ENCODE measurements around the gene EBF3.
A peak's percentile ranks its signal among the peaks of the same experiment; 100 is the strongest.

EBF3 gene

GRCh38 chr10:129972145-129972965, 8.3 kb upstream of the EBF3 start:
- DNase-seq: peak in 3 of 42 donors; percentile 20 to 28 (median 21)
- intact Hi-C loops (cut with DNase I): no loop called here

DNA sequence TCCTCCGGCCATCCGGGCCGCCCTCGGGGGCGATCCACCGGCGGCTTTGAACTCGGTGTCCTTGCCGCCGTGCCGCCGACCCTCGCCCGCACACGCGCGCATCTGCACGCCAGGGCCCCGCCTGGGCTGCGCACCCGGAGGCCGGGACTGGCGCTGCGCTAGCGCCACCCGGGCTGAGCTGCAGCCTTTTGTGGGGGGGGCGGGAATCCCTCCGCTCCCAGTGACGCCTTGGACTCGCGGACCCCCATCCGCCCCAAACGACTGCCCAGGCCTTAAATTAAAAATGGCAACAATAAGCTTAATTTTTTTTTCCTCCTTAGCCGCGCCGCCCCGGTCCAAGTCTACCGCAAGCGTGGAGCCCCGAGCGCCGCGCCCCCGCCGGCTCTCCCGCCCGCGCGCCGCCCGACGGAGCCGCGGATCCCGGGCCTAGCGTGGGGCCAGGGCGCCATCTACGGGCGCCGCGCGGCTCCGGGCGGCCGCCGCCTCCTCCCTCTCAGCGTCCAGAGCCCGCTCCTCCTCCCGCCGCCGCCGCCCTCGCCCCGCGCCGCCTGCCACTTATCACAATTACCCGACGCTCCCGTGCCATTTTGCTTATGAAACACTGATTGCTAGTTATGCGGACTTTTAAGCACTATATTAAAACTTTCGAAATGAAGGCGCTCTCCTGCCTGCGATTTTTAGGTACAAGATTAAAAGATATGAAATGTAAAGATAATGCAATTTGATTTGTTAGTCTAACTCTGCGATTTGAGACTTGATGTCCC, 7.5 kb upstream of the EBF3 start:
- intact Hi-C loops (cut with DNase I): no loop called here
- DNase-seq: peak in 26 of 42 donors; percentile 5 to 71 (median 34)

DNA sequence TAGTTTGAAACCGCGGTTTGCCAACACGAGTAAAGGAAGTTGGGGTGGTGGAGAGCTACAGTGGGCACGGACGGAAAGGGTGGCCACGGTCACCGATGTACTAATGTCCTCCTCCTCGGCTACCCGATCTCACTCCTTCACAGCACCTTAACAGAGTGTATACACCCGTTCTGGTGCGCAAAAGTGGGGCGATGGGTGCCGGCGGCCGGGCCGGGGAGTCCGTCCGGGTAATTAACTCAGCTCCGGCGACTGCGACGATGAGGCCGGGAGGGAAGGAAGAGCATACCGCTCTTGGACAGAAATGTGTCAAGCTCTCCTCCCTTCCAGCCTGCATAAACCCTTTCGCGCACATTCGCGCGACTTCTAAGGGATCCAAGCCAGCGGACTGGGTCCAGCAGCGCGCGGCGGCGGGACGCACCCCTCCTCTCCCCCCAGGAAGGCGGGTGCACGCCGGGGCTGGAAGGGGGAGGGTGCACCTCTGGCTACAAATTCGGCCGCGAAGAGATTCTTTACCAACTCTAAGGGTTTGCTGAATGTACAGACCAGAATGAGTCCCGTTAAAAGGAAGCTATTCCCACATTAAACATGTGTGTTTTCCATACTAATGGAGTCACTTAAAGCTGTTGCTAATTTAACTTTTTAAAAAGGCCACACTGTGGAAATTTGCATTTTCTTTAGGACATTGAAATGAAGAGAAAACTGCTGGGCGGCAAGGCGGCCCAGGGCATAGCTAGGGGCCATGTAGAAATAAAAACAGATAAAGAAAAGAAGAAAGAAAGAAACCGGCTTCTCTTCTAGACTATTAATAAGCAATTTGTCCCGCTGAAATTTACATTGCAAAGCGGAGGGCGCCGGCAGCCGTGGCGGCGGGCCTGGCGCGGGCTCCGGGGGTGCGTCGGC, 6.6 kb upstream of the EBF3 start:
- peak in 4 of 42 donors; percentile 25 to 37 (median 34) for DNase-seq
- intact Hi-C loops (cut with DNase I): no loop called here

- intact Hi-C loops (cut with DNase I): loop anchor here (10.0 kb wide), 1 partner anchor 935 kb away; no protein-coding TSS in a partner anchor
- DNase-seq: no peak
Observed at GRCh38 chr10:129969911-129970464, 5.9 kb upstream of the EBF3 start.

DNA sequence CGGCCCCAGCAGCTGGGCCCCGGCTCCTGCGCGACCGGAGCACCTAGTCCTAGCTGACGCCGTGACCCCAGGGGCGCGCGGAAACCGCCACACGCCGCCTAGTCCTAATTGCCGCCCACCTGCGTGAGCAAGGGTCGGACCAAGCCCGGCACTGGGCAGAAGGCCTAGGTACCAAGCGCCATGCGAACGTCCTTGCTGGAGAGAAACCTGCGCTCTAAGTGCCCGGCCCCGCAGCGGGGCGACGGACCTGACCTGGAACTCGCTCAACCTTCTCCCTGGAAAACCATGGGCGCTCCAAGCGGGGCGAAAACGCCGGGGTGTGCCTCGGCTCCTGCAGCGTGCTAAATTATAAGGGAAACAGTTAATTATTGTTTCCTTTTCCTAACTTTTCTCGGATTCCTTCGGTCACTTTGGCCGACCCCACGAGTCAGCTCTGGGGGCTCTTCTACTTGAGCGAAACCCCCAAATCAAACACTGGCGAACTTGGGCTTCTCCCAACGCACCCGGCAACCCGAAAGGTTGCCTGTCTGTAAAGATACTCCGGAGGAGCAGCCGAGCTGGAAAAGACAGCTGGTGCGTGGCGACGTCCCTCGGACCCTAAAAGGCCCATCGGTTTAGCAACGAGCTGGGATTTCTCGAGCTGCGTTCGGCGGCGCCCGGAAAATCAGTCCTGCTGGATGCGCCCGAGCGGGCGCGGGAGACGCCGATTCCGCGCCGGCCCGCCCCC, 5.3 kb upstream of the EBF3 start:
- DNase-seq: peak in 3 of 42 donors; percentile 28 to 39 (median 39)
- intact Hi-C loops (cut with DNase I): loop anchor here (10.0 kb wide), 1 partner anchor 935 kb away; no protein-coding TSS in a partner anchor

GRCh38 chr10:129968853-129969183, 4.7 kb upstream of the EBF3 start:
- intact Hi-C loops (cut with DNase I): loop anchor here (10.0 kb wide), 1 partner anchor 934 kb away; no protein-coding TSS in a partner anchor
- DNase-seq: peak in 3 of 42 donors; percentile 27 to 43 (median 41)

DNA sequence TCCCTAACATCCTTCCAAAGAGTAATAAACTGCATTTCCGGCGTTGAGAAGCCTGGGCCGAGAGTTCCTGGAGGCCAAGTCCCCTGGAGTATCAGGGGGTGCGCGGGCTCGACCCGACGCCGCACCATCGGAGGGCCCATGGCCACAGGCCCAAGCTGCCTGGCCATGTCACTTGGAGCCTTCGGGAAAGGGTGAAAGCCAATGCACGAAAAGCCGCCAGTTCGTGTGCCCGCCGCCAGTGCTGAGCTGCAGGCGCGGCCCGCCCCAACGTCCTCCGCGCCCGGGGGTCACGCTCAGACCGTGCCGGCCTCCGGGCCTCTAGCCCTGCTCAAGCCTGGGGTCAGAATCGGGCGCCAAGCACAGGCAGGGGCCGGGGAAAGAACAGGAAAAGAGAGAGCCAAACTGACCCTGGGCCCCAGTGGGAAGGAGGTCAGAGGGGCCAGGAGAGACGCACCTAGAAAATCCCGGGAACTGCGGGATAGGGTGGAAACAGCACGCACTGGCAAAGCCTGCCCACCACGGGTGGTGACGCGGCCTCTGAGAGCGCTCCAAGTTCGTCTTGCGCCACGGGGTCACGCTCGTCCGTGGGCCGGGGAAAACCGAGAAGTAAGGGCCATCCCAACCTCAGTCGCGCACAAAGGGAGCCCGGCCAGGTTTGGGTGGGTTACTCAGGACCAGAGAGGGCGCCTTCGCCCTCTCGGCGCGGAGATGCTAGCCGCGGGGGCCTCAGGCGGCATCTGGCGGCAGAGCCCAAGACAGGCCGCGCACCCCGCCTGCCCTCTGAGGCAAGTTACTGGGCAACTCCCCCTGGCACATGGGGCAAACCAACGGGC, 4.2 kb upstream of the EBF3 start:
- intact Hi-C loops (cut with DNase I): loop anchor here (10.0 kb wide), 1 partner anchor 933 kb away; no protein-coding TSS in a partner anchor
- DNase-seq: peak in 3 of 42 donors; percentile 21 to 30 (median 27)

GRCh38 chr10:129967579-129968019, 3.5 kb upstream of the EBF3 start:
- intact Hi-C loops (cut with DNase I): loop anchor here (10.0 kb wide), 1 partner anchor 933 kb away; no protein-coding TSS in a partner anchor
- peak in 3 of 42 donors; percentile 16 to 20 (median 17) for DNase-seq

DNA sequence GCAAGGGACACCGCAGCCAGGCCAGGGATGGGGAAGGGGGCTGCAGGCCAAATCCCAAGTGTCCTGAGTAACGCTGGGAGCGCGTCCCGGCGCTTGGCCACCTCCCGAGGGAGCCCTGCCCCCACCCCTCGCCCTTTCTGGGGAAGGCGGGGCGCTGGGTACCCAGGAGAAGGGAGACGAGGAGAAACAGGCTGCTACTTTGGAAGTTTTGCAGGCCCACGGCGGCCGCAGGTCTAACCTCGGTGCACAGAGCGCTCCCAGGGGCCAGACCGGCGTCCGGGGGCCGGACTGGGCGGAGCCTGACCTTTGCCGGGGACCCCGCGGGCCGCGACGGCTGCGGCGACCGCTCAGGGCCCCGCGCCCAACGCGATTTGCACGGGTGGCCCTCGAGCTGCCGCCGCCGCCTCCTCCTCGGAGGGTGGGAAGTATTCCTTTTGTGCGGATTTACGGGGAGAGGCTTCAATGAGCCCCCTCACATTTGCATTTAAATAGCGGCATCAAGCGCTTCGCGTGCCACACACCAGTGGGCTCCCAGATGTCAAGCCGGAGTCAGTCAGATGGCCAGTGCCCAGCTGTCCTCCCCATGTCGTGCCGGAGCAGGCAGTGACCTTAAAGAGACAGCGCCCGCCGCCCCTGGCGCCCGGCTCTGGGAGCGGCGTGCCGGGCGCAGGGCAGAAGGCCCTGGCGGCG, 3.0 kb upstream of the EBF3 start:
- DNase-seq: peak in 4 of 42 donors; percentile 22 to 34 (median 32)
- intact Hi-C loops (cut with DNase I): loop anchor here (10.0 kb wide), 1 partner anchor 932 kb away; no protein-coding TSS in a partner anchor

DNA sequence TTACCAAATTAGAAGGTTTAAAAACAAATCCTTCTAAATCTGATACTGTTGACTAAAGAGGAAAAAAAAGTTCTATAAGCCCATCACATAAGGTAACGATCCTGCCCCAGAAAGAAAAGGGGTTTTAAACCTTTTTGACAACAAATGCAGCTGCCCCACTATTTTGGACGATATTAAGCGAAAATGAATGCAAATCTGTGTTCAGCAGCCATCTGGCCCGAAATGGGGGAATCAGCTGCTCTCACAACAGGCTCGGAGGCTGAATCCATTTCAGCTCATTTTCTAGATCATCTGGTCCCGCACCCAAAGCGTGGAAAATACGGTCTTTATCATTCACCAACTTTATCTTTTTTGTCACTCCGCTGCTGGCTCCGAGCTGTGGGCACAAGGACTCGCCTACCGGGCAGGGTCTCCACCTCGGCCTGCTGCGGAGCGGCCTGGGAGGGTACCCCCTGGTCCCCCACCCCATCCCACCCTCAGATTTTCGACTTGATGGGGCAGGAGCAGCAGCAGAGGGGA, 2.4 kb upstream of the EBF3 start:
- intact Hi-C loops (cut with DNase I): loop anchor here (10.0 kb wide), 1 partner anchor 932 kb away; no protein-coding TSS in a partner anchor
- DNase-seq: peak in 2 of 42 donors; percentile 10 to 15

GRCh38 chr10:129965959-129966358, 1.9 kb upstream of the EBF3 start:
- peak in 5 of 42 donors; percentile 1 to 22 (median 18) for DNase-seq
- intact Hi-C loops (cut with DNase I): loop anchor here (10.0 kb wide), 1 partner anchor 931 kb away; no protein-coding TSS in a partner anchor

DNA sequence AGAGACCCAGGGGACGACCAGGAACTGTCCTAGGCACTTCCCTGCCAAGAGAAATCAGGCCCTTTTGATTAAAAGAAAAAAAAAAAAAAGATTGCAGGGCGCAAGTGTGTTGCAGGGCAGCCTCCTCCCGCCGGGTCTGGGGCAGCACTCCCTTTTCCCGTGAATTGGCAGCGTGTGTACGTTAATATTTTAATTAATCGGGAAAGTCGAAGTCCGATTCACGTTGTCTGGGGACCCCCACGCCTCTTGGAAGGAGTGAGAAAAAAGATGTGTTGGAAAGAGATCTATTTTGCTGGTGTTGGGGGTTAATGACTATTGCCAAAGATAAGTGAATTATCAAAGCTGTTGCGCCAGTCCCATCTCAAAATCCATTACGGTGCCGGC, 1.3 kb upstream of the EBF3 start:
- peak in 3 of 42 donors; percentile 5 to 31 (median 6) for DNase-seq
- intact Hi-C loops (cut with DNase I): loop anchor here (10.0 kb wide), 1 partner anchor 931 kb away; no protein-coding TSS in a partner anchor

DNA sequence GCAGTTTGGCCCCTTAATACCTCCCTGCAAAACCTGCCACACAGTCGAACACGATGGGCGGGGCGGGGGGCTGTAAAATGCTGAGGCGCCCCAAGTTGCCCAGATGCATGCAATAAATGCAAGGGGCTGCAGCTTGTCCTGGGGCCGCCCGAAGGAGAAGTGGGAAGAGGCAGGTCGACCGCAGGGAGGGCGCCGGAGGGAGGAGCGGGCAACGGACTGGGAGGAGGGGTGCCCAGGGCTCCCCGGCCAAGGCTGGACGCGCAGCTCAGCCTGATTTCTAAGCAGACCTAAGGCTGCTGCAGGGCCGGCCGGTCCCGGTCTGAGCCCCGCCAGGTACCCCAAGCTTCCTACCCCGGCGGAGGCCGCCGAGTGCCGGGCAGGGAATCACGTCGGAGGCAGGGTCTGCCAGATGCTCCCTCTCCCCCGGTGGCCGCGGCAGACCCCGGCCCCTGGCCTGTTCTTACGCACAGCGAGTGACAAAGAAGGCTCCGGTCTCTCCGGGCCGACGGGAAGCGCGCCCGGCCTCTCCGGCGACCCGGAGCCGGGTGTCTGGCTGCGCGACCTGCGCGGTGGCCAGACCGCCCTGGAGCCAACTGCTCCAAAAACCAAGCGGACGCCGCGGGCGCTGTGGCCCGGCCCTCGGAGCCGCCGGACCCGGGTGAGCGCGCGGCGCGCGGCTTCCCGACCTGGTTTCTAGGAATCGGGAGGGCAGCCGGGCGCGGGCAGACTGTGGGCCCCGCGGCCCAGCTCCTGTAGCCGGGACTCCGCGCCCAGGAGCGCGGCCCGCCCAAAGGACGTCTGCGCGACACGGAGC, 744 bp upstream of the EBF3 start:
- peak in 5 of 42 donors; percentile 4 to 34 (median 26) for DNase-seq
- intact Hi-C loops (cut with DNase I): loop anchor here (10.0 kb wide), 1 partner anchor 930 kb away; no protein-coding TSS in a partner anchor

GRCh38 chr10:129962872-129963640, 1.0 kb downstream of the EBF3 start:
- intact Hi-C loops (cut with DNase I): loop anchor here (10.0 kb wide), 1 partner anchor 928 kb away; no protein-coding TSS in a partner anchor
- DNase-seq: peak in 4 of 42 donors; percentile 11 to 33 (median 28)

All from head of caudate nucleus (tissue), 42 donors.